ENCODE data around the gene FOXB1. TPM values are rescaled to one million over a fixed set of nuclear protein-coding genes. Genes with fewer than 3 reads are reported as not detected.

FOXB1 gene
- polyA plus RNA-seq, 1 donor (not counting 4 experiments of a cell fraction or from before 2014, with no cell fraction given), result not detected

DNA sequence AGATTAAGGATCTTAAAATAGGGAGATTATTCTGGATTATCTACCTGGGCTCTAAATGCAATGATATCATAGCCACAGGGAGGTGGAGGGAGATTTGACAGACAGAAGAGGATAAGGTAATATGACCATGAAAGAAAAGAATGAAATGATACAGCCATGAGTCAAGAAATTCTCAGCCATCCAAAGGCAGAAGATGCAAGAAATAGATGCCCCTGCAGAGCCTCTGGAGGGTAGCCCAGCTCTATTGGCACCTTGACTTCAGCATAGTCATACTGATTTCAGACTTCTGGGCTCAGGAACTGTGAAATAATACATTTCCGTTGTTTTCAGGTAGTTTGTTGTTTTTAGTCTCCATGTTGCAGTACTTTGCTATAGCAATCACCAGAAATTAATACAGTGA, 31.9 kb upstream of the FOXB1 start:
- FAIRE-seq, result no peak
- no peak for DNase-seq (ENCODE audit: low read depth, low spot score)
- TF ChIP-seq EZH2 (IDR thresholded peaks at IDR 0.05; ENCODE audit: low read length), result no peak
- TF ChIP-seq, protein P1, sequence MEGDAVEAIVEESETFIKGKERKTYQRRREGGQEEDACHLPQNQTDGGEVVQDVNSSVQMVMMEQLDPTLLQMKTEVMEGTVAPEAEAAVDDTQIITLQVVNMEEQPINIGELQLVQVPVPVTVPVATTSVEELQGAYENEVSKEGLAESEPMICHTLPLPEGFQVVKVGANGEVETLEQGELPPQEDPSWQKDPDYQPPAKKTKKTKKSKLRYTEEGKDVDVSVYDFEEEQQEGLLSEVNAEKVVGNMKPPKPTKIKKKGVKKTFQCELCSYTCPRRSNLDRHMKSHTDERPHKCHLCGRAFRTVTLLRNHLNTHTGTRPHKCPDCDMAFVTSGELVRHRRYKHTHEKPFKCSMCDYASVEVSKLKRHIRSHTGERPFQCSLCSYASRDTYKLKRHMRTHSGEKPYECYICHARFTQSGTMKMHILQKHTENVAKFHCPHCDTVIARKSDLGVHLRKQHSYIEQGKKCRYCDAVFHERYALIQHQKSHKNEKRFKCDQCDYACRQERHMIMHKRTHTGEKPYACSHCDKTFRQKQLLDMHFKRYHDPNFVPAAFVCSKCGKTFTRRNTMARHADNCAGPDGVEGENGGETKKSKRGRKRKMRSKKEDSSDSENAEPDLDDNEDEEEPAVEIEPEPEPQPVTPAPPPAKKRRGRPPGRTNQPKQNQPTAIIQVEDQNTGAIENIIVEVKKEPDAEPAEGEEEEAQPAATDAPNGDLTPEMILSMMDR (optimal IDR thresholded peaks at IDR 0.05 in 1 of 3, IDR thresholded peaks at IDR 0.05 in 1 of 3, conservative IDR thresholded peaks at IDR 0.05 in 1 of 3; ENCODE audit: extremely low read depth in 1 of 3, insufficient read depth in 2 of 3, low read length in 3 of 3), result no peak
- H3K4me3 ChIP-seq (ENCODE audit: control insufficient read depth in 2 of 3, extremely low read depth in 1 of 3, insufficient read depth in 2 of 3, low read depth in 1 of 3, low read length in 3 of 3), result no peak overlapping the region
- no peaks in the 10 kb centered on the region for H3K36me3 ChIP-seq (ENCODE audit: control insufficient read depth in 2 of 2, extremely low read depth in 1 of 2, insufficient read depth in 2 of 2, low read length in 2 of 2)
- no peak overlapping the region for H2AFZ ChIP-seq (ENCODE audit: control insufficient read depth, low read length)
- dilution Hi-C loops (cut with MboI; ENCODE audit: extremely low pct_ligation_motif_present, low sequenced_read_pairs), result no loop called here
- H3K27me3 ChIP-seq (ENCODE audit: control insufficient read depth, extremely low read depth, insufficient read depth, low read length), result peaks cover 4% of the 10 kb centered on the region
- no peak overlapping the region for H3K9ac ChIP-seq (ENCODE audit: control insufficient read depth, extremely low read depth, insufficient read depth, low read length)
- no peaks in the 10 kb centered on the region for H3K9me1 ChIP-seq (ENCODE audit: control insufficient read depth, extremely low read depth, insufficient read depth, low read length)
- H3K79me2 ChIP-seq (ENCODE audit: control insufficient read depth, insufficient read depth, low read length), result no peaks in the 10 kb centered on the region
- H3K4me1 ChIP-seq (ENCODE audit: control insufficient read depth, extremely low read depth, insufficient read depth, low read length), result no peaks in the 10 kb centered on the region
- no peak overlapping the region for H3K4me2 ChIP-seq (ENCODE audit: control insufficient read depth, extremely low read depth, insufficient read depth, low read depth, low read length)
- H3K9me3 ChIP-seq (ENCODE audit: control insufficient read depth, low read depth, low read length), result no peaks in the 10 kb centered on the region
- H3K27ac ChIP-seq (ENCODE audit: control insufficient read depth, insufficient read depth, low read length), result no peak overlapping the region
- no peaks in the 10 kb centered on the region for H4K20me1 ChIP-seq (ENCODE audit: control insufficient read depth, extremely low read depth, insufficient read depth, low read length)

DNA sequence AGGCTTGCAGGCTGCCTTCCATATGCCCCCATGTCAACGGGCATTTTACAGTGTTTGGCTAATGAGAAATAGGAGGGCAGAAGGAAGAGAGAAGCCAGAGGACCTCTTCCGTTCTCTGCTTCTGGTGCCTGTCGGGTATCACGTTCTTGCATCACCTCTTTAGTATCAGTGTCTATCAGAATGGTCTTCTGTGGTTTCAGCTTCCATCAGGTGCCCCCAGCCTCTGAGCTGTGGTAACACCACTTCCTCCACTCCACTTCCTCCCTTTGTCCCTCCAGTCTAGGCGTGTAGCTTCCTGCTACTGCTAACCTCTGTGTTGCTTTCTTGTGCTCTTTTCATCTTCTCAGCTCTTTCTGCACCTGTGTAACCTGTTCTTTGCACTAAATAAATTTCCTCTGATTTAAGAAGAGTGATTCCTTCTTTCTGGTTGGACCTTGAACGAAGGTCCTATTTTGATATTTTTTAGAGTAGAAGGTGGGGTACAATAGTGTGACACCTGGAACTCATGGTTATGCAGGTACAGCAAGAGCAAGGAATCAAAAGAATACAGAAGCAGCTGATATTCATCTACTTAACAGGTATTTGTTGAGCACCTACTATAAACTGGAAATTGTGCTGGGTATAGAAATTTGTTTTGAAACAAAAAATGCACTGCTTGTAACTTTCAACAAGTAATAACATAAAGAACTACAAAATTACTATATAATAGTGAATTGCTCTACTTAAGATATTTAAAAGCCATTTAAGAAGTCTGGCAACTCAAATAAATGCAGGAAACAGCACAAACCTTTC, 27.4 kb upstream of the FOXB1 start:
- no peaks in the 10 kb centered on the region for H3K79me2 ChIP-seq (ENCODE audit: control insufficient read depth, insufficient read depth, low read length)
- H4K20me1 ChIP-seq (ENCODE audit: control insufficient read depth, extremely low read depth, insufficient read depth, low read length), result no peaks in the 10 kb centered on the region
- H3K4me3 ChIP-seq (ENCODE audit: control insufficient read depth in 2 of 3, extremely low read depth in 1 of 3, insufficient read depth in 2 of 3, low read depth in 1 of 3, low read length in 3 of 3), result no peak overlapping the region
- H3K9me1 ChIP-seq (ENCODE audit: control insufficient read depth, extremely low read depth, insufficient read depth, low read length), result no peaks in the 10 kb centered on the region
- H3K4me2 ChIP-seq (ENCODE audit: control insufficient read depth, extremely low read depth, insufficient read depth, low read depth, low read length), result no peak overlapping the region
- peaks cover 9% of the 10 kb centered on the region for H3K27me3 ChIP-seq (ENCODE audit: control insufficient read depth, extremely low read depth, insufficient read depth, low read length)
- no peak overlapping the region for H3K9ac ChIP-seq (ENCODE audit: control insufficient read depth, extremely low read depth, insufficient read depth, low read length)
- H3K4me1 ChIP-seq (ENCODE audit: control insufficient read depth, extremely low read depth, insufficient read depth, low read length), result no peaks in the 10 kb centered on the region
- DNase-seq (ENCODE audit: low read depth, low spot score) (no peak), FAIRE-seq (no peak)
- no peak overlapping the region for H3K27ac ChIP-seq (ENCODE audit: control insufficient read depth, insufficient read depth, low read length)
- TF ChIP-seq EZH2 (IDR thresholded peaks at IDR 0.05; ENCODE audit: low read length), result no peak
- TF ChIP-seq, protein P1 (optimal IDR thresholded peaks at IDR 0.05 in 1 of 3, IDR thresholded peaks at IDR 0.05 in 1 of 3, conservative IDR thresholded peaks at IDR 0.05 in 1 of 3; ENCODE audit: extremely low read depth in 1 of 3, insufficient read depth in 2 of 3, low read length in 3 of 3), result no peak
- H2AFZ ChIP-seq (ENCODE audit: control insufficient read depth, low read length), result no peak overlapping the region
- no peaks in the 10 kb centered on the region for H3K36me3 ChIP-seq (ENCODE audit: control insufficient read depth in 2 of 2, extremely low read depth in 1 of 2, insufficient read depth in 2 of 2, low read length in 2 of 2)
- dilution Hi-C loops (cut with MboI; ENCODE audit: extremely low pct_ligation_motif_present, low sequenced_read_pairs), result no loop called here
- no peaks in the 10 kb centered on the region for H3K9me3 ChIP-seq (ENCODE audit: control insufficient read depth, low read depth, low read length)

All from keratinocyte (primary cell).